Nucleus accumbens (tissue), 56 donors: Measurements from ENCODE around the gene OR10P1.
A peak's percentile ranks its signal among the peaks of the same experiment; 100 is the strongest.
"Not testable (repeated sequence)": the region's sequence is repeated elsewhere in the genome, so short reads cannot be mapped to it uniquely, and the experiment has no call there.

Source experiments
- DNase-seq, 56 donors: peaks; one replicate each; lab custom pipeline; 2025; lab: John Stamatoyannopoulos, UW

The OR10P1 gene

GRCh38 chr12:55636853-55637252, at the start of gene OR10P1:
Gene OR10P1 (plus strand): TSS chr12:55636892. CDS start chr12:55636892, 0 bp downstream.
- DNase-seq, result no peak

GRCh38 chr12:55590152-55590551, 46.5 kb upstream of the OR10P1 start:
- DNase-seq, result not testable (repeated sequence)

GRCh38 chr12:55607821-55608594, 28.7 kb upstream of the OR10P1 start:
- no peak for DNase-seq

- DNase-seq, result no peak
Observed at GRCh38 chr12:55610598-55610997, 26.1 kb upstream of the OR10P1 start.

- no peak for DNase-seq
Observed at GRCh38 chr12:55612646-55613045, 24.0 kb upstream of the OR10P1 start.

- no peak for DNase-seq
Observed at GRCh38 chr12:55614764-55615163, 21.9 kb upstream of the OR10P1 start.

GRCh38 chr12:55619354-55620138, 17.1 kb upstream of the OR10P1 start:
- peak in 21 of 56 donors; percentile 1 to 47 (median 8) for DNase-seq

- DNase-seq, result no peak
Observed at GRCh38 chr12:55624056-55624455, 12.6 kb upstream of the OR10P1 start.

GRCh38 chr12:55626154-55626553, 10.5 kb upstream of the OR10P1 start:
- DNase-seq, result no peak

GRCh38 chr12:55629058-55629841, 7.4 kb upstream of the OR10P1 start:
- DNase-seq, result no peak

- no peak for DNase-seq
Observed at GRCh38 chr12:55631056-55631455, 5.6 kb upstream of the OR10P1 start.

- DNase-seq, result no peak
Observed at GRCh38 chr12:55631733-55632132, 5.0 kb upstream of the OR10P1 start.

- DNase-seq, result no peak
Observed at GRCh38 chr12:55633151-55633550, 3.5 kb upstream of the OR10P1 start.

GRCh38 chr12:55636116-55636655, 506 bp upstream of the OR10P1 start:
- DNase-seq, result no peak

- no peak for DNase-seq
Observed at GRCh38 chr12:55637467-55637866, 775 bp downstream of the OR10P1 start.

GRCh38 chr12:55641595-55641994, 4.9 kb downstream of the OR10P1 start:
- no peak for DNase-seq

GRCh38 chr12:55642267-55642666, 5.6 kb downstream of the OR10P1 start:
- DNase-seq, result no peak

- no peak for DNase-seq
Observed at GRCh38 chr12:55642669-55643068, 6.0 kb downstream of the OR10P1 start.

GRCh38 chr12:55644591-55644990, 7.9 kb downstream of the OR10P1 start:
- DNase-seq, result no peak

- no peak for DNase-seq
Observed at GRCh38 chr12:55647027-55647426, 10.3 kb downstream of the OR10P1 start.
